ENCODE results near the gene CHCHD3. TPM values are rescaled to one million over a fixed set of nuclear protein-coding genes. Genes with fewer than 3 reads are reported as not detected.

Gene CHCHD3
- total and polyA plus RNA-seq, 2 of the 4 experiments (the other 2 are of a cell fraction), result 56.9 to 141 TPM

DNA sequence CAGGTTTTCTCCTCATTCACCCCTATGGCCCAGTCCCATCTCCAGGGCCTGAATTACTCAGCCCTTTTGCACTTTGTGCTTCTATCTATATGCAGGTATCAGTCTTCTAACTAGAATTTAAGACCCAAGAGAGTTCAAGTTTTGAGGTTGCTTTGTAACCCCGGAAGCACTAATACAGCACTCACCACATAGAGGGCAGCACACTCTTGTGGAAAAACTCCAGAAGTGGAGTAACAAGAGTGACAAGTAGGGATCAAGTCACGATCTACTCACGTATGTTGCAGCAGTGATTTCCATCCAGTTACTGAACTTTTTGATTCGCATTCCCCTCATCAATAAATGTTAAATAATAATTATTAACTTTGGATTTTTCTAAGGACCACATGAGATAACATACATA, 151.0 kb downstream of the CHCHD3 start:
- no peak overlapping the region for H3K4me2 ChIP-seq (ENCODE audit: low read depth, low read length)
- H3K79me1 ChIP-seq (ENCODE audit: low read depth in 1 of 2, low read length in 2 of 2), result peaks cover 9 to 16% of the 10 kb centered on the region in 2 experiments; a peak in 3 of 4 replicates
- H3K4me1 ChIP-seq (ENCODE audit: control insufficient read depth, insufficient read depth, low read length), result peaks cover 2% of the 10 kb centered on the region; the same call in 1 of the 2 replicates
- no TSS peak for BruUV-seq (replicated peaks)
- H3K4ac ChIP-seq (ENCODE audit: low read depth, low read length), result no peak overlapping the region
- H3K36me3 ChIP-seq (ENCODE audit: control insufficient read depth, insufficient read depth, low read length), result no peaks in the 10 kb centered on the region; the same call in 1 of the 2 replicates
- H4K91ac ChIP-seq (ENCODE audit: insufficient read depth, low read depth, low read length), result no peak overlapping the region
- no peaks in the 10 kb centered on the region for H4K20me1 ChIP-seq (ENCODE audit: insufficient read depth, low read length)
- H2BK120ac ChIP-seq (ENCODE audit: low read depth, low read length), result no peak overlapping the region
- H2AK5ac ChIP-seq (ENCODE audit: low read depth, low read length), result no peak overlapping the region
- no peak overlapping the region for H3K14ac ChIP-seq (replicated peaks; ENCODE audit: low read depth, low read length)
- H4K8ac ChIP-seq (ENCODE audit: low read depth in 2 of 2, low read length in 2 of 2), result no peak overlapping the region
- WGBS, 2 experiments (ENCODE audit: extremely low coverage in 2 of 2, insufficient read length in 1 of 2), result no CpG with 5 or more reads among the region's 4 CpGs
- H4K5ac ChIP-seq (ENCODE audit: low read depth, low read length), result no peak overlapping the region
- H2BK20ac ChIP-seq (ENCODE audit: low read depth, low read length), result no peak overlapping the region
- ChIA-PET CTCF (no interaction called here), POLR2A (ENCODE audit: unreplicated experiment) (no interaction called here)
- dilution Hi-C loops (cut with HindIII; ENCODE audit: low sequenced_read_pairs, unreplicated experiment) (no loop called here), in situ Hi-C loops (cut with MboI; ENCODE audit: low sequenced_read_pairs) (no loop called here), intact Hi-C loops (cut with micrococcal nuclease) (no loop called here)
- H3K9me3 ChIP-seq (ENCODE audit: control insufficient read depth, insufficient read depth, low read length), result peaks cover 3% of the 10 kb centered on the region; the same call in 1 of the 2 replicates
- ATAC-seq (ENCODE audit: low read depth), result no peak
- DNase-seq, result peak; percentile 3
- TF ChIP-seq BHLHE40 (IDR thresholded peaks at IDR 0.05; ENCODE audit: low read depth, low read length) (no peak), RAD21 (IDR thresholded peaks at IDR 0.05; ENCODE audit: low read length) (peak; percentile 25; the same call in 1 of the 2 replicates), RFX5 (IDR thresholded peaks at IDR 0.05; ENCODE audit: low read depth, low read length) (no peak), RCOR1 (IDR thresholded peaks at IDR 0.05; ENCODE audit: insufficient replicate concordance, low read length) (no peak)
- TF ChIP-seq, protein P1, sequence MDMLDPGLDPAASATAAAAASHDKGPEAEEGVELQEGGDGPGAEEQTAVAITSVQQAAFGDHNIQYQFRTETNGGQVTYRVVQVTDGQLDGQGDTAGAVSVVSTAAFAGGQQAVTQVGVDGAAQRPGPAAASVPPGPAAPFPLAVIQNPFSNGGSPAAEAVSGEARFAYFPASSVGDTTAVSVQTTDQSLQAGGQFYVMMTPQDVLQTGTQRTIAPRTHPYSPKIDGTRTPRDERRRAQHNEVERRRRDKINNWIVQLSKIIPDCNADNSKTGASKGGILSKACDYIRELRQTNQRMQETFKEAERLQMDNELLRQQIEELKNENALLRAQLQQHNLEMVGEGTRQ (IDR thresholded peaks at IDR 0.05; ENCODE audit: low read depth, low read length), result no peak
- TF ChIP-seq, protein P2, sequence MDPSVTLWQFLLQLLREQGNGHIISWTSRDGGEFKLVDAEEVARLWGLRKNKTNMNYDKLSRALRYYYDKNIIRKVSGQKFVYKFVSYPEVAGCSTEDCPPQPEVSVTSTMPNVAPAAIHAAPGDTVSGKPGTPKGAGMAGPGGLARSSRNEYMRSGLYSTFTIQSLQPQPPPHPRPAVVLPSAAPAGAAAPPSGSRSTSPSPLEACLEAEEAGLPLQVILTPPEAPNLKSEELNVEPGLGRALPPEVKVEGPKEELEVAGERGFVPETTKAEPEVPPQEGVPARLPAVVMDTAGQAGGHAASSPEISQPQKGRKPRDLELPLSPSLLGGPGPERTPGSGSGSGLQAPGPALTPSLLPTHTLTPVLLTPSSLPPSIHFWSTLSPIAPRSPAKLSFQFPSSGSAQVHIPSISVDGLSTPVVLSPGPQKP (IDR thresholded peaks at IDR 0.05; ENCODE audit: borderline replicate concordance, low read depth, low read length), result no peak
- TF ChIP-seq, protein P3, sequence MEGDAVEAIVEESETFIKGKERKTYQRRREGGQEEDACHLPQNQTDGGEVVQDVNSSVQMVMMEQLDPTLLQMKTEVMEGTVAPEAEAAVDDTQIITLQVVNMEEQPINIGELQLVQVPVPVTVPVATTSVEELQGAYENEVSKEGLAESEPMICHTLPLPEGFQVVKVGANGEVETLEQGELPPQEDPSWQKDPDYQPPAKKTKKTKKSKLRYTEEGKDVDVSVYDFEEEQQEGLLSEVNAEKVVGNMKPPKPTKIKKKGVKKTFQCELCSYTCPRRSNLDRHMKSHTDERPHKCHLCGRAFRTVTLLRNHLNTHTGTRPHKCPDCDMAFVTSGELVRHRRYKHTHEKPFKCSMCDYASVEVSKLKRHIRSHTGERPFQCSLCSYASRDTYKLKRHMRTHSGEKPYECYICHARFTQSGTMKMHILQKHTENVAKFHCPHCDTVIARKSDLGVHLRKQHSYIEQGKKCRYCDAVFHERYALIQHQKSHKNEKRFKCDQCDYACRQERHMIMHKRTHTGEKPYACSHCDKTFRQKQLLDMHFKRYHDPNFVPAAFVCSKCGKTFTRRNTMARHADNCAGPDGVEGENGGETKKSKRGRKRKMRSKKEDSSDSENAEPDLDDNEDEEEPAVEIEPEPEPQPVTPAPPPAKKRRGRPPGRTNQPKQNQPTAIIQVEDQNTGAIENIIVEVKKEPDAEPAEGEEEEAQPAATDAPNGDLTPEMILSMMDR (conservative IDR thresholded peaks at IDR 0.05; ENCODE audit: low read depth, low read length), result peak; percentile 30
- no peak overlapping the region for H3K4me3 ChIP-seq (ENCODE audit: insufficient read depth, low read depth, low read length)
- H3K27me3 ChIP-seq (ENCODE audit: control insufficient read depth, insufficient read depth, low read length), result no peaks in the 10 kb centered on the region
- no peak overlapping the region for H3K18ac ChIP-seq (ENCODE audit: low read depth, low read length)
- no peak overlapping the region for H3K23ac ChIP-seq (ENCODE audit: low read depth, low read length)
- H3K27ac ChIP-seq (ENCODE audit: insufficient read depth, low read length), result no peak overlapping the region
- no peak overlapping the region for H3K9ac ChIP-seq (ENCODE audit: low read depth, low read length)
- no peak overlapping the region for H2AFZ ChIP-seq (replicated peaks; ENCODE audit: low read length, poor library complexity)
- H3K56ac ChIP-seq (ENCODE audit: extremely low read depth, insufficient read depth, low read length), result no peak overlapping the region
- no peak overlapping the region for H2BK5ac ChIP-seq (ENCODE audit: low read depth, low read length, poor library complexity, severe bottlenecking)
- no peaks in the 10 kb centered on the region for H3K9me1 ChIP-seq (ENCODE audit: insufficient read depth, low read length)
- no peak overlapping the region for H2BK15ac ChIP-seq (ENCODE audit: low read depth, low read length)
- no peak overlapping the region for H2AK9ac ChIP-seq (replicated peaks; ENCODE audit: low read depth, low read length, poor library complexity)
